COLO668 (cell line): ENCODE data around the gene WFDC1.
"Not testable (repeated sequence)": the region's sequence is repeated elsewhere in the genome, so short reads cannot be mapped to it uniquely, and the experiment has no call there.

Source experiments
- DNase-seq: peaks from one replicate; lab custom pipeline; 2025; ENCODE audit not compliant: unreplicated experiment; lab: John Stamatoyannopoulos, UW

The WFDC1 gene

GRCh38 chr16:84324434-84325262 is 30.0 kb downstream of the WFDC1 start:
- no peak for DNase-seq

GRCh38 chr16:84326545-84326944 is 31.9 kb downstream of the WFDC1 start:
- DNase-seq: no peak

- DNase-seq: no peak
Measured at GRCh38 chr16:84327926-84328505, 33.3 kb downstream of the WFDC1 start.

GRCh38 chr16:84329016-84329415 is 34.3 kb downstream of the WFDC1 start:
- no peak for DNase-seq

- no peak for DNase-seq
Measured at GRCh38 chr16:84329843-84330684, 35.4 kb downstream of the WFDC1 start.

- DNase-seq: no peak
Measured at GRCh38 chr16:84330685-84331050, 36.0 kb downstream of the WFDC1 start.

- no peak for DNase-seq
Measured at GRCh38 chr16:84331998-84332780, 37.5 kb downstream of the WFDC1 start.

- DNase-seq: no peak
Measured at GRCh38 chr16:84332975-84333684, 38.5 kb downstream of the WFDC1 start.

- DNase-seq: no peak
Measured at GRCh38 chr16:84334058-84334457, 39.4 kb downstream of the WFDC1 start.

- no peak for DNase-seq
Measured at GRCh38 chr16:84334482-84334881, 39.8 kb downstream of the WFDC1 start.

- DNase-seq: not testable (repeated sequence)
Measured at GRCh38 chr16:84337236-84337635, 42.6 kb downstream of the WFDC1 start.

- DNase-seq: no peak
Measured at GRCh38 chr16:84339311-84339710, 44.6 kb downstream of the WFDC1 start.

GRCh38 chr16:84339766-84340165 is 45.1 kb downstream of the WFDC1 start:
- no peak for DNase-seq

GRCh38 chr16:84340325-84341040 is 45.8 kb downstream of the WFDC1 start:
- no peak for DNase-seq

- no peak for DNase-seq
Measured at GRCh38 chr16:84341528-84342295, 47.0 kb downstream of the WFDC1 start.

- not testable (repeated sequence) for DNase-seq
Measured at GRCh38 chr16:84343800-84344199, 49.1 kb downstream of the WFDC1 start.

- no peak for DNase-seq
Measured at GRCh38 chr16:84344781-84345180, 50.1 kb downstream of the WFDC1 start.

- no peak for DNase-seq
Measured at GRCh38 chr16:84347161-84347560, 52.5 kb downstream of the WFDC1 start.

GRCh38 chr16:84348386-84348888 is 53.8 kb downstream of the WFDC1 start:
- DNase-seq: no peak
